Activated T-cell treated with anti-CD3 and anti-CD28 coated beads for 4 hours (primary cell): ENCODE results near the gene FEN1.

Experiments
- DNase-seq: peaks from one replicate; pipeline ENCODE4 v3.0.0-alpha.2; 2020

FEN1 gene

GRCh38 chr11:61846362-61847020 lies 53.8 kb downstream of the FEN1 start:
- no peak for DNase-seq
